Epithelial cell of esophagus (primary cell): ENCODE data around the gene LZTR1.
A peak's percentile ranks its signal among the peaks of the same experiment; 100 is the strongest.

Experiments
- DNase-seq: peaks from one replicate; pipeline ENCODE4 v3.0.0; 2010; ENCODE audit warnings: low read depth
- H3K4me3 ChIP-seq: 2 replicates; pipeline ENCODE4 v1.5.1; 2011; ENCODE audit warnings: mild to moderate bottlenecking, low read length, control low read depth
- CTCF ChIP-seq: IDR thresholded peaks from 2 replicates; pipeline ENCODE4 v1.5.1; 2011; ENCODE audit warnings: low read depth, mild to moderate bottlenecking, low read length, control low read depth, inconsistent platforms; ENCODE audit not compliant: insufficient read depth; ENCODE audit errors: missing control alignments

LZTR1 gene

GRCh38 chr22:20996598-20997535 is 14.8 kb downstream of the LZTR1 start:
- TF ChIP-seq CTCF: no peak
- H3K4me3 ChIP-seq: no peak overlapping the region
- DNase-seq: no peak

GRCh38 chr22:20997536-20998257 is 15.6 kb downstream of the LZTR1 start:
- no peak for DNase-seq
- no peak for TF ChIP-seq CTCF
- no peak overlapping the region for H3K4me3 ChIP-seq

GRCh38 chr22:20998411-20999336 is 16.6 kb downstream of the LZTR1 start:
- peak; percentile 36 for DNase-seq
- no peak for TF ChIP-seq CTCF
- no peak overlapping the region for H3K4me3 ChIP-seq

GRCh38 chr22:20999350-21000206 is 17.5 kb downstream of the LZTR1 start:
- no peak overlapping the region for H3K4me3 ChIP-seq
- DNase-seq: no peak
- TF ChIP-seq CTCF: no peak

GRCh38 chr22:21000207-21000986 is 18.3 kb downstream of the LZTR1 start:
- peak; percentile 19 for DNase-seq
- peak overlapping the region; percentile 82 for H3K4me3 ChIP-seq
- no peak for TF ChIP-seq CTCF
